SK-N-SH treated with all-trans-retinoic acid at 6 μM for 48 hours (cell line): ENCODE data around the gene ZBTB38.

ENCODE experiments used
- CSDC2 ChIP-seq: fragments of 250-450 bp; sonication (Bioruptor Pico); IDR thresholded peaks from 2 replicates; pipeline ENCODE4 v1.5.0; 2020; ENCODE audit warnings: mild to moderate bottlenecking, moderate library complexity
- RARB ChIP-seq: fragments of 250-450 bp; sonication (Bioruptor Pico); IDR thresholded peaks from 2 replicates; pipeline ENCODE4 v1.8.0; 2021; ENCODE audit warnings: mild to moderate bottlenecking, moderate library complexity
- TOX ChIP-seq: fragments of 250-450 bp; sonication (Bioruptor Pico); IDR thresholded peaks from 2 replicates; pipeline ENCODE4 v1.8.0; 2021; ENCODE audit warnings: mild to moderate bottlenecking, moderate library complexity, borderline replicate concordance
- ZFP3 ChIP-seq: fragments of 250-450 bp; sonication (Bioruptor Pico); IDR thresholded peaks from 2 replicates; pipeline ENCODE4 v1.5.0; 2020; ENCODE audit warnings: mild to moderate bottlenecking, moderate library complexity
- ZNF70 ChIP-seq: fragments of 450-650 bp; formaldehyde crosslinking; IDR thresholded peaks from 2 replicates; pipeline ENCODE4 v1.5.0; 2020; ENCODE audit warnings: mild to moderate bottlenecking, moderate library complexity
- TF ChIP-seq, protein P1 (sequence below): fragments of 250-450 bp; sonication (Bioruptor Pico); IDR thresholded peaks from 2 replicates; pipeline ENCODE4 v1.5.1; 2021; ENCODE audit warnings: mild to moderate bottlenecking, moderate library complexity
- TF ChIP-seq, protein P2 (sequence below): fragments of 250-450 bp; sonication (Bioruptor Pico); IDR thresholded peaks from 2 replicates; pipeline ENCODE4 v1.8.0; 2020; ENCODE audit warnings: mild to moderate bottlenecking, moderate library complexity, borderline replicate concordance
- TF ChIP-seq, protein P3 (sequence below): fragments of 250-450 bp; sonication (Bioruptor Pico); IDR thresholded peaks from 2 replicates; pipeline ENCODE4 v1.5.1; 2020; ENCODE audit warnings: low read depth, mild to moderate bottlenecking, moderate library complexity

DNA sequence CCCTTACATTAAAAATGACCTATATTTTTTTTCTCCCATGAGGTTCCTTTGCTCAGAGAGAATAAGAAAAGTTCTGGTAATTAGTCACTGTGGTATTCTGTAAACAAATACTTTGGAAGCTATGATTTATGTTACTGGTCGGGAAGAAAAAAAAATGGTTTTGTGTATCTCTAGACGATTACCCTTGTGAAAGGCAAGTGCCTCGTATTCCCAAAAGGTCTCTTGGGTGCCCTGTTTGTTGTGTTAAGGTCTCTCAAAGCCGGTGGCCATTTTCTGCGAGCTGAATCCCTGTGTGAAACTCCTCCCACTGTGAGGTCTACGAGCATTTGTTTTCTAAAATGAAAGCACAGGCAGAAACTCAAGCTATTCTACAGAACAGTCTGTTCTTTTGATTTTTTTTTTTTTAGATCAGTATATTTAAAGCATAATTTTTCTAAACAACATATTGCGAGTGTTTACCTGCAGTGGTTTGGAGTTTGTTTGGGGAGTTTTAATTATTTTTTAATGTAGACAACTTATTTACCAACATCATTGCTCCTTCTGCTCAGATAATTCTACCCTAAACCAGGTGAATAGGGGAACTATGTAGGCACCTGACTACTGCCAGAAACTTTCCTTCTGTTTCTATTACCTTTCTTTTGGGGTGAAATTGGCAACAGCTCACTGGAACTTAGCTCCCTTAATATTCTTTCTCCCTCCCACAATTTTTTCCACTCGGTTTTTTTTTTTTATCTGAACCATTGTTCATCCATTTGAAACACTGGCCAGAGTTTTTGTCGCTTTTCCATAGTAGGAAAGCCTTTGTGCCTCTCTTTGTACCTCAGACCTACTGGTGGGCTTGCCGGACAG lies 44.0 kb downstream of the ZBTB38 start:
- TF ChIP-seq ZFP3 (CRISPR knock-in tag): no peak
- TF ChIP-seq, protein P1, sequence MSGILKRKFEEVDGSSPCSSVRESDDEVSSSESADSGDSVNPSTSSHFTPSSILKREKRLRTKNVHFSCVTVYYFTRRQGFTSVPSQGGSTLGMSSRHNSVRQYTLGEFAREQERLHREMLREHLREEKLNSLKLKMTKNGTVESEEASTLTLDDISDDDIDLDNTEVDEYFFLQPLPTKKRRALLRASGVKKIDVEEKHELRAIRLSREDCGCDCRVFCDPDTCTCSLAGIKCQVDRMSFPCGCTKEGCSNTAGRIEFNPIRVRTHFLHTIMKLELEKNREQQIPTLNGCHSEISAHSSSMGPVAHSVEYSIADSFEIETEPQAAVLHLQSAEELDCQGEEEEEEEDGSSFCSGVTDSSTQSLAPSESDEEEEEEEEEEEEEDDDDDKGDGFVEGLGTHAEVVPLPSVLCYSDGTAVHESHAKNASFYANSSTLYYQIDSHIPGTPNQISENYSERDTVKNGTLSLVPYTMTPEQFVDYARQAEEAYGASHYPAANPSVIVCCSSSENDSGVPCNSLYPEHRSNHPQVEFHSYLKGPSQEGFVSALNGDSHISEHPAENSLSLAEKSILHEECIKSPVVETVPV: no peak
- TF ChIP-seq CSDC2 (CRISPR knock-in tag): no peak
- no peak for TF ChIP-seq RARB (CRISPR knock-in tag)
- TF ChIP-seq, protein P2, sequence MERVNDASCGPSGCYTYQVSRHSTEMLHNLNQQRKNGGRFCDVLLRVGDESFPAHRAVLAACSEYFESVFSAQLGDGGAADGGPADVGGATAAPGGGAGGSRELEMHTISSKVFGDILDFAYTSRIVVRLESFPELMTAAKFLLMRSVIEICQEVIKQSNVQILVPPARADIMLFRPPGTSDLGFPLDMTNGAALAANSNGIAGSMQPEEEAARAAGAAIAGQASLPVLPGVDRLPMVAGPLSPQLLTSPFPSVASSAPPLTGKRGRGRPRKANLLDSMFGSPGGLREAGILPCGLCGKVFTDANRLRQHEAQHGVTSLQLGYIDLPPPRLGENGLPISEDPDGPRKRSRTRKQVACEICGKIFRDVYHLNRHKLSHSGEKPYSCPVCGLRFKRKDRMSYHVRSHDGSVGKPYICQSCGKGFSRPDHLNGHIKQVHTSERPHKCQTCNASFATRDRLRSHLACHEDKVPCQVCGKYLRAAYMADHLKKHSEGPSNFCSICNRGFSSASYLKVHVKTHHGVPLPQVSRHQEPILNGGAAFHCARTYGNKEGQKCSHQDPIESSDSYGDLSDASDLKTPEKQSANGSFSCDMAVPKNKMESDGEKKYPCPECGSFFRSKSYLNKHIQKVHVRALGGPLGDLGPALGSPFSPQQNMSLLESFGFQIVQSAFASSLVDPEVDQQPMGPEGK (CRISPR knock-in tag): no peak
- no peak for TF ChIP-seq ZNF70 (CRISPR knock-in tag)
- TF ChIP-seq TOX: no peak
- TF ChIP-seq, protein P3, sequence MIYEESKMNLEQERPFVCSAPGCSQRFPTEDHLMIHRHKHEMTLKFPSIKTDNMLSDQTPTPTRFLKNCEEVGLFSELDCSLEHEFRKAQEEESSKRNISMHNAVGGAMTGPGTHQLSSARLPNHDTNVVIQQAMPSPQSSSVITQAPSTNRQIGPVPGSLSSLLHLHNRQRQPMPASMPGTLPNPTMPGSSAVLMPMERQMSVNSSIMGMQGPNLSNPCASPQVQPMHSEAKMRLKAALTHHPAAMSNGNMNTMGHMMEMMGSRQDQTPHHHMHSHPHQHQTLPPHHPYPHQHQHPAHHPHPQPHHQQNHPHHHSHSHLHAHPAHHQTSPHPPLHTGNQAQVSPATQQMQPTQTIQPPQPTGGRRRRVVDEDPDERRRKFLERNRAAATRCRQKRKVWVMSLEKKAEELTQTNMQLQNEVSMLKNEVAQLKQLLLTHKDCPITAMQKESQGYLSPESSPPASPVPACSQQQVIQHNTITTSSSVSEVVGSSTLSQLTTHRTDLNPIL (CRISPR knock-in tag): no peak
